Cardiac septum (tissue), 1 donor: ENCODE measurements around the gene RTF1. TPM values are rescaled to one million over a fixed set of nuclear protein-coding genes. Genes with fewer than 3 reads are reported as not detected.
"Not testable (repeated sequence)": the region's sequence is repeated elsewhere in the genome, so short reads cannot be mapped to it uniquely, and the experiment has no call there.

Experiments
- DNase-seq: peaks from one replicate; pipeline ENCODE4 v3.0.0-alpha.2; 2020; ENCODE audit warnings: low spot score
- intact Hi-C: fragments of 100-400 bp; cut with DNase I; formaldehyde crosslinking; loops from one replicate; pipeline ENCODE4 v1.14.0; 2022
- total RNA-seq: library from RNA; stranded (reverse); fragmentation: NEBNext Ultra II Directional; extraction: Animal tissue kit (Norgen Biotek cat#: 25700); gene quantifications from one replicate; pipeline ENCODE4 v1.2.1, GENCODE V29; 2021
- donor health status: DM: no; HTN: no; CAD: no.

Gene RTF1
- total RNA-seq, 1 donor from 2014 or later: 26.8 TPM

DNA sequence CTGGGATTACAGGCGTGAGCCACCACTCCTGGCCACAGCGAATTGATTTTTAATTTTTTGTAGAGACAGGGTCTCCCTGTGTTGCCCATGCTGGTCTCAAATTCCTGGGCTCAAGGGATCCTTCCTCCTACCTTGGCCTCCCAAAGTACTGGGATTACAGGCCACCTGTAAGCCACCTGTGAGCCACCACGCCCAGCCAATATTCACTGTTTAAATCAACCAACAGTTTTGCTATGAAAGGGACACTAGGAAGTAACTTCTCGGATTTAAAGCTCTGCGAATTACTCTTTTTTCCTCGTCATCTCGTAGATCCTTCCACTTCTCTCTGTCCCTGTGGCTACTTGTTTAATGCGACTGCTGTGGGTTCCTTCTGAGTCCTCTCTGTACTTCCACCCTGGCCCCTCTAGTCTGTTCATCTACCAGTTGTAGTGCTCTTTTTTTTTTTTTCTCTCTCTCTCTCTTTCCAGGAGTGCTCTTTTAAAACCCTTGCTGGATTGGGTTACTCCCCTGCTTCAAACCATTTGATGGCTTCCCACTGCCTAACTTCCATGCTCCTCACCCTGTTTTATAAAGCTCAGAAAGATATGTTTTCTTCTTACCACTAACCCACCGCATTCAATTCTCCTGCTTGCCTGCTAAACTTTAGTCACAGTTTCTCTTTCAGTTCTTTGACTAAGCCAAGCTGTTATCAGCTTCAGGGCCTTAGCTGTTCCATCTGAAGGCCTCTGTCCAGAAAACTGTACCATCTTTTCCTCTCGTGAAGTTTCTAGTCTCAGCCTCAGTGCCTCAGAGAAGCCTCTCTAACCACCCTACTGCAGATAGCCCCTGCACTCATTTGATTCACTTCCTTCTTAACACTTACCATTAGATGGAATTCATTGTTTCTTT, 12.4 kb downstream of the RTF1 start:
- DNase-seq: no peak
- intact Hi-C loops: no loop called here

DNA sequence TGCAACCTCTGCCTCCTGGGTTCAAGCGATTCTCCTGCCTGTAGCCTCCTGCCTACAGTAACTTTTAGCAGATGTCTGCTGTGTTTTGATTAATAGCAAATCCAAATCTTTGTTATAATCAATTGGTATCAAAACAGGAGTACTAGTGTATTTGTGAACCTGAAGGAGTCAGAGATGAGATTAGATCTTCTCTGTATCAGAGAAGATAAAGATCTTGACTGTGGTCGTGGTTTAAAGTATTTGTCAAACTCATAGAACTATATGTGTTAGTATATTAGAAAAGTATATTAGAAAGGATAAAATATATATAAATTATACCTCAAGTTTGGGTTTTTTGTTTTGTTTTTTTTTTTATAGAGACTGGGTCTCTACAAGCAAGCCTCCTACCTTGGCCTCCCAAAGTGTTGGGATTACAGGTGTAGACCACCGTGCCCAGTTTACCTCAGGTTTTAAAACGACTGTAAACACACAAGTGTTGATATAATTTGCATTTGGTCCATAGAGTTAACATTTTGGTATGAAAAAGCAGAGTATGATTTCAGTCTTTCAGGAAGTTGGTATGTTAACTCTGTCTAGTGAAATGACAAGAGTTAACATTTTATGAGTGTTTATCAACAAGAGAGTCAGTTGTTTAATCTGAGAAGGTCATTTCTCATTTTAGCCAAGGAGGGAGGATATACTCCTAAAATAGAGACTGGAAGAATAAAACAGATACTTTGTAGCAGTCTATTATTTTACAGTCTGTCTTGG, 18.3 kb downstream of the RTF1 start:
- intact Hi-C loops: no loop called here
- no peak for DNase-seq

DNA sequence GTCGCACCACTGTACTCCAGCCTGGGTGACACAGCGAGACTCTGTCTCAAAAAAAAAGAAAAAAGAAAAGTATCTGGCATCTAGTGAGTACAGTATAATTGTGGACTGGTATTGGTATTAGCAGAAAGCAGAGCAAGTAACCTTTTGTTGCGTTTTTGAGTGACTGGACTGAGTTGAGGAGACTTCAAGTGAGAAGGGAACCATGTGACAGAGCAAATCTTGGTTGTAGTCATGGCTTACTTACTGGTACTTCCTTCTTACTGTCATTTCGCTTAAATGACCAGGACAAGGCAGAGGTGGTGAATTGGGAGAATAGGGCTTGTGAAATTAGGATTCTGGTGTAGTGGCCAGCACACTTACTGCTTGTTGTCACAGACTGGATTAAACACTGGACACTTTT, 20.6 kb downstream of the RTF1 start:
- no peak for DNase-seq
- intact Hi-C loops: no loop called here

DNA sequence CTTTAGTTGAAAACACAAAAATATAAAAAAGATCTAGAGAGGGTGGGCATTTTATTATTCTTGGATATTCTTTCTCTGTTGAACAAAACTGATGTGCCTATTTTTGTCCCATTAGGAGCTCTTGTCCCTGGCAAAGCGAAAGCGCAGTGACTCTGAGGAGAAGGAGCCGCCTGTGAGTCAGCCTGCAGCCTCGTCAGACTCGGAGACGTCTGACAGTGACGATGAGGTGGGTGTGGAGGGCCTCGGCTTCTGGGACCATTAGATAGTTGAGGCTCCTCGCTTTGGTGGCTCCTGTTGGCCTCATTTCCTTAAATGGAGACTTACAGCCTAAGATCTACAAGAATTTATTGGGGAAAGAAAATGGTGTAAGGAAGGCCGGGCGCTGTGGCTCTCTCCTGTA, 21.3 kb downstream of the RTF1 start:
- intact Hi-C loops: no loop called here
- DNase-seq: no peak

DNA sequence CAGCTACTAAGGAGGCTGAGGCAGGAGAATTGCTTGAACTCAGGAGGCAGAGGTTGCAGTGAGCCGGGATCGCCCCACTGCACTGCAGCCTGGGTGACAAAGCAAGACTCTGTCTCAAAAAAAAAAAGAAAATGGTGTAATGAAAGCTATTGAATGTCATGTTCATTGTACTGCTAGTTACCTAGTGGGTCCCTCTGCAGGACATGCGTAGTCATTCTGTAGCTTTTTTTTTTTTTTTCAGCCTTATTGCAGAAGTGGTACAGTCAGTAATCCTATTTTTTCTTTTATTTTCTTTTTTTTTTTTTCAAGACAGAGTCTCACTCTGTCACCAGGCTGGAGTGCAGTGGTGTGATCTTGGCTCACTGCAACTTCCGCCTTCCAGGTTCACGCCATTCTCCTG, 21.9 kb downstream of the RTF1 start:
- DNase-seq, intact Hi-C loops: not testable (repeated sequence)

DNA sequence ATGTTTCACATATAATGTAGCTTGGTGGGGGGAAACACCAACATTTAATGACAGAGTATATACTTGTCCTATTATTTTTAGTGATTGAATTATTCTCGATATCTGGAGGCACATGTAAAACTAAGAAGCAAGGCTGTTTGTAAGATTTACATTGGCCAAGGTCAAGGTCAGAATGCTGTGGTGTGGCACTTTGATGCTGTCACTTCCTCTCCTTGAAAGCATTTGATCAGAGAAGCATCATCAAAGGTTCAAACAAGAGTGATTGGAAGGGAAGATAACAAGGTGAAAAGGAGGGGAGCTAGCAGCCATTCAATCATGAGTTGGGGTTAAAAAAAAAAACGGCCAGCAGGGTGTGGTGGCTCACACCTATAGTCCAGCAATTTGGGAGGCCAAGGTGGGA, 26.4 kb downstream of the RTF1 start:
- intact Hi-C loops: no loop called here
- DNase-seq: no peak

DNA sequence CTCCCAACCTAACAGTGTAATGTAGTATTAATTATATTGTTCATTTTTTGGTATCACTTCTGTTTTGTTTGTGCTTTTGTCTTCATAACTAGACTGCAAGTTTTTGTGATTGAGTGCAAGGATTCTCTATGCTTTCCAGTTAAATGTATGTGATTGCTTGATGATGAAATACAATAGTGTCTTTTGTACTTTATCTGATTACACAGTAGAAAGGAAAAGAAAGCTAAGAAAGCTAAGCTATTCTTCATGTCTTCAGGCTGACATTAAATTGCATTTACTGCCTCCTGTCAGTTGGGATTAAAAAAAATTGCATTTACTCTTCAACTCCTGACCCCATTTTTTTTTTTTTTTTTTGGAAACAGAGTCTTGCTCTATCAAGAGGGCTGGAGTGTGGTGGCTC, 28.5 kb downstream of the RTF1 start:
- intact Hi-C loops: no loop called here

DNA sequence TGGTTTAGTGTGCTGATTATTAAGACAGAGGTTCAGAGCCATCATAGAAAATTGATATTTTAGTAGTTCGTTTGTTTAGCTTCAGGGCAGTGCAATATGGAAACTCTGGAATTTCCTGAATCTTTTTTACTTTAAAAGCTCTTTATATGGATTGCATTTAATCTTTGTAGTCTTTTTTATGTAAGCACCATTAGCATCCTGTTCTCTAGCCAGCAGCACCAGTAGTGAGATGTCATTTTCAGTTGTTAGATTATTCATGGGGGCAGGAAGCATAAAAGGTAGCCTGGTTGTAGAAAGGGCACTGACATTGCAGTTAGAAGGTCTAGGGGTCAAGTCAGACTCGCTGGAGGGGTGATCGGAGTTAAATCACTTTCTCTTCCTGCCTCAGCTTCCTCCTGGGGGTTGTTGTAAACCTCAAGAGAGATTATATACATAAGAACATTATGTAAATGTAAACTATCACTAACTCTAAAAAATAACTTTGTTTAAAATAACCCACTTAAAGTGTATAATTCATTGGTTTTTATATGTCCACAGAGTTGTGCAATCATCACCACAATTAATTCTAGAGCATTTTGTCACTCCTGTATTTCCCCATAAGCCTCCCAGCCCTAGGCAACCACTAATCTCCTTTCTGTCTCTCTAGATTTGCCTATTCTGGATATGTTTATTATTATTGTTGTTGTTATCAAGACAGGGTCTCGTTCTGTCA, 45.3 kb downstream of the RTF1 start:
- DNase-seq: no peak
- intact Hi-C loops: no loop called here

More for the DNA sequence above, 28.5 kb downstream of the RTF1 start:
- no peak for DNase-seq

DNA sequence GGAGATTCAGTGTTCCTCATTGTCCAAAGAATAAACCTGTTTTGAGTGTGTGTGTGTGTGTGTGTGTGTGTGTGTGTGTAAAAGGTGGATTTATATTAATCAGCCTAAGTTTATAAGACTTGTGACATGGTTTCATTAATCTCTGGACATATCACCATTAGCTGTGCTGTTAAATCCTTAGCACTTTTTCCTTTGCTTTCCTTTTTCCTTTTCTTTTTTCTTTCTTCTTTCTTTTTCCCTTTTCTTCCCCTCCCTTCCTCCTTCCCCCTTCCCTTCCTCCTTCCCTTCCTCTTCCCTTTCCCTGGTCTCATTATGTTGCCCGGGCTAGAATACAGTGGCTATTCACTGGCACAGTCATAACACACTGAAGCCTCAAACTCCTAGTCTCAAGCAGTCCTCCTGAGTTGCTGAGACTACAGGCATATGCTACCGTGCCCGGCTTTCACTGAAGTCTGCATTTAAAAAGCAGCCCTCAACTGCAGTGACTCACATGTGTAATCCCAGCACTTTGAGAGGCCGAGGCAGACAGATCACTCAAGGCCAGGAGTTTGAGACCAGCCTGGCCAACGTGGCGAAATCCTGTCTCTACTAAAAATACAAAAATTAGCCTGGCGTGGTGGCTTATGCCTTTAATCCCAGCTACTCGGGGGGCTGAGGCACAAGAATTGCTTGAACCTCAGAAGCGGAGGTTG, 48.1 kb downstream of the RTF1 start:
- DNase-seq: no peak
- intact Hi-C loops: no loop called here

DNA sequence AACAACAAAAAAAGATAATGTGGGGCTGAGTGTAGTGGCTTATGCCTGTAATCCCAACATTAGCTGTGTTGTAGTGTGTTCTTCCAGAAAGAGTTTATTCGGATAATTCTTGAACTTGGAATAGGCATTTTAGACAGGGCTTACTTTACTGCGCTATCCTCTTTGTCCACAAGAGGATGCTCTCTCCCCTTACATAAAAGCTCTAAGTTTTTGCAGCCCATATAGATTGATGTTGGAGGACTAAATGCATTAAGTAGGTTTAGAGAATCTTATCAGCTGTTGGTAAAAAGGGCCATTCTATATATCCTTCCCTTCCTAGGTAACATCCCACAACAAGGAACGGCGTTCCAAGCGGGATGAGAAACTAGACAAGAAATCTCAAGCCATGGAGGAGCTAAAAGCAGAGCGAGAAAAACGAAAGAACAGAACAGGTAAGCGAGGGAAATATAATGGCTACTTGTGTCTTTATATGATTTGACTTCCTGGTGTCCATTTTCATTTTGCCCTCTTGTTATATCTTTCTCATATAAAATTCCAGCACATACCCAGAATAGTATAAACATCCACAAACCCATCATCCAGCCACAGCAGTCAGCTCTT, 49.0 kb downstream of the RTF1 start:
- no peak for DNase-seq
- intact Hi-C loops: no loop called here

DNA sequence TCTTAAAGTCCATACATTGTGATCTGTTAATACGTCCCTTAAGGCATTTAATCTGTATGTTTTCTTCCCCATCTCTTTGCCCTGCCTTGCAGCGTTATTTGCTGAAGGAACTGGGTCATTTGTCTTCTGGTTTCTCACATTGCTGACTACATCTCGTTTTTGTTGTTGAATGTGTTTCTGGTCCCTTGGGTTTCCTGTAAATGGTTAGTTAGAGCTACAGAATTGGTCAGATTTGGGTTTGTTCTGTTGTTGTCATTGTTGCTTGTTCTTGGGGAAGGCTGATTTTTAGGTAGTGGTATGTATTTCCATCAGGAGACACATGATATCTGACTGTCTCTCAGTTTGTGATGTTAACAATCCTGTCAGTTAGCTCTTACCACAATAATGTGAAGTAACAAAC, 49.8 kb downstream of the RTF1 start:
- intact Hi-C loops: no loop called here
- no peak for DNase-seq

DNA sequence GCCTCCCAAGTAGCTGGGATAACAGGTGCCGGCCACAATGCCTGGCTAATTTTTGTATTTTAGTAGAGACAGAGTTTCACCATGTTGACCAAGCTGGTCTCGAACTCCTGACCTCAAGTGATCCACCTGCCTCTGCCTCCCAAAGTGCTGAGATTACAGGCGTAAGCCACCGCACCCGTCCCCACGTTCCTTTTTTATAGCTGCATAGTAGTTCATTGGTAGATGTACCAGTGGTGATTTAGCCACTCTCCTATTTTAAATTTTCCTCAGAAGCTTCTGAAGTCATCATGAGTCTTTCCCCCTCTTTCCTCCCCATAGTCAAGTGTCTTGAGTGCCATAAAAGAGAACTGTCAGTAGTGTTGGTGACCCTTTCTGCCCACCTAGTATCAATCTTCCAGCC, 52.7 kb downstream of the RTF1 start:
- intact Hi-C loops, DNase-seq: not testable (repeated sequence)

DNA sequence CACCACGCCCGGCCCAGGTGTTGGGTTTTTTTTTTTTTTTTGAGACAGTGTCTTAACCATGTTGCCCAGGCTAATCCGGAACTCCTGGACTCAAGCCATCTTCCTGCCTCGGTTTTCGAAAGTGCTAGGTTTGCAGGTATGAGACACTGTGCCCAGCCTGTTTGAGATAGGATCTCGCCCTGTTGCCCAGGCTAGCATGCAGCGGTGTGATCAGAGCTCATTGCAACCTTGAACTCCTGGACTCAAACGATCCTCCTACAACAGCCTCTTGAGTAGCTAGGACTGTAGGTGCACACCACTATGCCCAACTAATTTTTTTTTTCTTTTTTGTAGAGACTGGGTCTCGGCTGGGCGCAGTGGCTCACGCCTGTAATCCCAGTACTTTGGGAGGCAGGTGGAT, 56.5 kb downstream of the RTF1 start:
- intact Hi-C loops: no loop called here
- no peak for DNase-seq

DNA sequence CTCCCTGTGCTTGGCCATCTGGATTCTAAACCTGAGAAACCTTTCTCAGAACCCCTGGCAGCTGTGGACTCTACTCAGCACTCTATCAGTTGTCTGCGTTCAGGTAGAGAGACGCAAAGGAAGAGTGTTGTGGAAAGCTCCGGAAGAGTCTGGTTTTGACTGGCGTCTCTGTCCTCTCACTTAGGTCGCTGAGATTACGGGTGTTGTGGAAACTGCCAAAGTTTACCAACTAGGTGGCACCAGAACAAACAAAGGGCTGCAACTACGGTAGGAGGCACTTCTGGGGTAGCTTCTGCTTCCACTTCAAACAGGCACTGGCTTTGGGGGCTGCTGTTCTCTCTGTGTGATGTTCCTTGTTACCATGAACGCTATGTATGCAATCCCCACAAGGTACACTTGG, 57.5 kb downstream of the RTF1 start:
- DNase-seq: peak; percentile 33
- intact Hi-C loops: no loop called here

DNA sequence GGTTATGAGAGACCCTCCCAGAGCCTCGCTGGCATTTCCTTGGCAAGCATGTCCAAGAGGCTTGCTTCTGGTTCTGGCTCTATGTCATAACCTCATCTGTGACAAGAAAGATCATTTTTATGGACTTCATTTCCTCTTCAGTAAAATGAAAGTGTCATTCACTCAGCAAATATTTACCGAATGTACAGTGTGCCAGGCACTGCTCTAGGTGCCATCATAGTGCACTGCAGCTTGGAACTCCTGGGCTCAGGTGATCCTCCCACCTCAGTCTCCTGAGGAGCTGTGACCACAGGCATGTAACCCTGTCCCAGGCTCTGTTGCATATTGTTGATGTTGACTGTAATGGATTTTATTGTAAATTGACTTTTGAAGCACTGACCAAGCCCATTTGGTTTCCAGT, 58.0 kb downstream of the RTF1 start:
- intact Hi-C loops: no loop called here
- DNase-seq: no peak

DNA sequence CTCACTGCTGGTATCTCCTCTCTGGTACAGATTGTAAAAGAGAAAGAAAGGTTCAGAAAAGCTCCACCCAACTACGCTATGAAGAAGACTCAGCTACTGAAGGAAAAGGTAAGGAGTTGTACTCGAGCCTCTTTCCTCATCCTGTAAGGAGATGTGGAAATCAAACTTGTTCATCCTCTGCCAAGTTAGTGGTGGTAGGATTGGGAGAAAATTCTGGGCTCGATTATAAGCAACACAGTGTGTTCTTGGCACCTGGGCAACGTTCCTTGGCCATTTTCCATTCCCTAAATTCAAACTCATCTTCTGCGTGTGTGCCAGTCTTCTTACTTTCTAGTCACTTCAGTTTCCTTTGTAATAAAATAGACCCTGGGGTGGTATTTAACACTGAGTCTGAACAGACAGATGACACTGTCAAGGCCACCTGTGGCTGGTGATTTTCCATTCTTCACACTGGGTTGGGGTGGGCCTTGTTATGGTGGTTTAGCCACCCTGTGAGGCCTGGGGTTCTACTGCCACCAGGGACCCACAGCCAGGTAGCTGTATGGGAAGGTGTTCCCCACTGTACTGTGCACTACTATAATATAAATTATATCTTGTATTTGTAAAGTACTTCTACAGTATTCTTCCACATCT, 59.6 kb downstream of the RTF1 start:
- DNase-seq: peak; percentile 12
- intact Hi-C loops: no loop called here

DNA sequence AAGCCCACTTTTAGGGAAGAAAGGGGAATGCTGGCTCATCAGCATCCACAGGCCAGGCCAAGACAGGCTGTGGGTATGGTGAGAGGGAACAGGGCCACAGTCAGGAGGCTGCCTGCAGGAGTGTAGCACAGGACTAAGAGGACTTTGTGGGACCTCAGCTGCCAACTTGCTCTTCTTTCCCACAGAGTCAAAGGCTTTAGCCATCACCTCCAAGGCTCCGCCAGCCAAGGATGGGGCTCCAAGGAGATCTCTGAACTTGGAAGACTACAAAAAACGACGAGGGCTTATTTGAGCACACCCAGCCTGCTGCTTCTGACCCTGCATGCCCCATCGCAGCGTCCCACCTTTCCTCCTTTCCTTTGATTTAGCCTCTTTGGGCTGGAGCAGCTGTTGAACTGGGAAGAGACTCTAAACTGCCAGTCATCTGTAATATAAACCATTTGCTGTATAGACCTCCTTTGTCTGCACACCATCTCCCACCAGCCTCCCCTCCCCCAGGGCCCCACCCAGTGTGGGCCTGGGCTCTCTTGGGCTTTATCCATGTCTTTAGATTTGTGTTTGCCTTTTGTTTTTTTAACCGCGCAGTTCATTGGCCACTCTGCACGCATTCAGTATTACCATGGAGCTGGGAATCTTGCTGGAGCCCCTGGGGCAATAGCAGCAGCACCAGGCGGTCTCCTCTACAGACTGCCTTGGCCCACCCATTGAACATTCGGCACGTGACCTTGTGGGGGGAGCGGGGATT, 63.7 kb downstream of the RTF1 start:
- DNase-seq: no peak
- intact Hi-C loops: no loop called here

DNA sequence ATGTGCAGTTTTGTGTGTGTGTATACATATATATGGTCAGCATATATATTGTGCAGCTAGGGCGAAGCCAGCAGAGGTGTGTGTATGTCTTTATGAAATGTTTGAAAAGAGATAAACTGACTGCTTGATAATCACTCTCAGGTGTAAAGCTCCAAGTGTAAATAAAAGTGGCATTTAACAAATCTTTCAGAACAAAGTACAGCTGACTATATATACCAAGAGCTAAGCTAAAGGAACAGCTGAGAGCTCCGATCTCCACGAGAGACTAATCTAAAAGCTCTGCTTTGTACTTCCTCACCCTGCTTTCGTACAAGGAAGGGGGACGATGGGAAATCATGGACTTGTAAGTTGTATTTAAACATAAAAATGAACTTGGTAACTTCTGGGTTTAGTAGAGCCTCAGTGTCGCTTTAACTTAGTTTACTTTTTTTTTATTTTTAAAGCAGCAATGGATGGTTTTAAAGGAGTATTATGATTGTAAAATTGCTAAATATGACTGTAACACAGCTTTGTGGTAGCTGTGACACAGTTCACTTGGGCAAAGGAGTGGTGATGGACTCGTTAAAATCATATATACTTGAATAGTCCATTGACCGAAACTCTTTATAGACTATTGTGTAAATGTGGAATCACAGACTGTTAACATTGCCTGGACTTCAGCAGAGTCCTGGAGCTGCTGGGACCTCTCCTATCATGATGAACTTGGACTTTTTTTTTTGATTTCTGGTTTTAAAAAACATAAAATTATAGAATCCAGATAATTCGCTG, 65.4 kb downstream of the RTF1 start:
- DNase-seq: no peak
- intact Hi-C loops: no loop called here
